Right cardiac atrium (tissue), 5 donors: ENCODE data around the gene CNNM1. TPM values are rescaled to one million over a fixed set of nuclear protein-coding genes. Genes with fewer than 3 reads are reported as not detected.

Source experiments
- ATAC-seq, 2 donors: fragments of 200-7000 bp; cut with Tn5 transposase; one replicate each; pipeline versions ENCODE4 v1.8.0 to v1.9.1; 2020; ENCODE audit warnings: moderate library complexity in 2 of 2, mild to moderate bottlenecking in 1 of 2
- DNase-seq, 3 donors: peaks; one replicate each; pipeline ENCODE4 v3.0.0-alpha.2; 2020
- H3K27ac ChIP-seq: one replicate; pipeline ENCODE4 v1.5.1; 2013; ENCODE audit warnings: mild to moderate bottlenecking, low read length, control low read depth, moderate library complexity
- H3K27me3 ChIP-seq: one replicate; pipeline ENCODE4 v1.6.1; 2013; ENCODE audit not compliant: control insufficient read depth, insufficient read depth
- H3K4me1 ChIP-seq: one replicate; pipeline ENCODE4 v1.6.1; 2013; ENCODE audit warnings: low read length; ENCODE audit not compliant: control insufficient read depth, insufficient read depth
- H3K4me3 ChIP-seq: one replicate; pipeline ENCODE4 v1.5.1; 2013; ENCODE audit warnings: low read length, control low read depth
- H3K9me3 ChIP-seq: one replicate; pipeline ENCODE4 v1.6.1; 2013; ENCODE audit warnings: low read length; ENCODE audit not compliant: control insufficient read depth
- WGBS: extraction: QIAGEN DNeasy Blood & Tissue Kit; methylation state at CpG from one replicate; pipeline ENCODE4 v1.1.7; 2013; 5-methylcytosine and 5-hydroxymethylcytosine counted together
- intact Hi-C, 4 donors: fragments of 100-400 bp; cut with DNase I; formaldehyde crosslinking; loops; one replicate each; pipeline versions ENCODE4 v1.11.0 to v1.14.0; 2022 to 2023
- polyA plus RNA-seq: library from polyadenylated mRNA; stranded (reverse); fragments of 200-250 nt; gene quantifications from one replicate; pipeline ENCODE4 v1.2.3, GENCODE V29; 2013
- total RNA-seq, 4 donors: library from RNA; stranded (reverse); fragmentation: NEBNext Ultra II Directional; extraction: Animal tissue kit (Norgen Biotek cat#: 25700); gene quantifications; one replicate each; pipeline ENCODE4 v1.2.1, GENCODE V29; 2021
- donor health status: healthy with polysubstance abuse.
- donor health status: DM: no; HTN: yes; CAD: no.
- donor health status: DM: no; HTN: no; CAD: no.
- donor health status: DM: no; HTN: yes; CAD: no; lungs with severe emphysema.
- donor health status: DM: yes; HTN: yes; CAD: no.

The CNNM1 gene
- total and polyA plus RNA-seq, 5 donors: 0.03 to 0.29 (median 0.20) TPM

DNA sequence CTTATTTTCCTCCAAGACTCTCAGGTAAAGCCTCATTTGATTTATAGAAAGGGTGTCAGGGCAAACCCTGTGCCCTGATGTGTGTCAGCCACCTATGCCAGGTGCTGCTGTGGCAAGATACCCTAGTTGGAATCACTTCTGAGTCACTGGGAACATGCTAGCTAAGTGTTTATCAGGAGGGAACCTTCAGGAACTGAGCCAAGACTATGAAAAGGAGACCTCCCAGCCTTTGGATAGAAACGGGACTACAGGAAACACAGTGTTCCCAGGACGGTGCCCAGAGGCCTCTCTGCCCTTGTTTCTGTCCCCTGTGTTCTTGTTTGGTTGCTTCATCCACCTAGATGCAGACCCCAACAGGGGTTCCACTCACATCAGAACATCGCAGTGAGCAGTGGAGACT, 28.5 kb downstream of the CNNM1 start:
- no peak for DNase-seq
- H3K27me3 ChIP-seq: no peaks in the 10 kb centered on the region
- no peak overlapping the region for H3K4me3 ChIP-seq
- no peaks in the 10 kb centered on the region for H3K4me1 ChIP-seq
- ATAC-seq: no peak
- WGBS: 33% methylated on average over 3 of the region's 3 CpGs
- no peaks in the 10 kb centered on the region for H3K9me3 ChIP-seq
- H3K27ac ChIP-seq: no peak overlapping the region
- intact Hi-C loops: no loop called here

DNA sequence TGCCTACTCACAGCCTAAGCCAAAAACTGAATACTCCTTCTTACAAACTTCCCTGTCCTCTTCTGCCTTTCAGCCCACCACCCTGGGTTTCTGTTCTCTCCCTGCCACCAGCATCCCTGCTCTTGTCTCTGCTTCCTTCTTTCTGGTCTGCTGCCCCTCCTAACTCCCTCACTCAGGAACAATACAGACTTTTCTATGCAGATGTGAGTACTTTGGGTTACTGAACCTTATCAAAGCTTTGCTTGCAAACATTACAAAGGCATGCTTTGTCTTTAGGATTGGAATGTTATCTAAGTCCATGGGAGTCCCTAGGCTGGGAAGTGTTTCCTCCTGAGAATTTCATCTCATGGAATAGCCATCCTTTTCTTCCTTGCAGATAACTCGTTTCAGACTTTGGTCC, 28.9 kb downstream of the CNNM1 start:
- no peaks in the 10 kb centered on the region for H3K27me3 ChIP-seq
- no peak overlapping the region for H3K27ac ChIP-seq
- DNase-seq: no peak
- H3K9me3 ChIP-seq: no peaks in the 10 kb centered on the region
- no peak overlapping the region for H3K4me3 ChIP-seq
- no peak for ATAC-seq
- H3K4me1 ChIP-seq: no peaks in the 10 kb centered on the region
- 46% methylated on average over 1 of the region's 1 CpG for WGBS
- intact Hi-C loops: no loop called here

DNA sequence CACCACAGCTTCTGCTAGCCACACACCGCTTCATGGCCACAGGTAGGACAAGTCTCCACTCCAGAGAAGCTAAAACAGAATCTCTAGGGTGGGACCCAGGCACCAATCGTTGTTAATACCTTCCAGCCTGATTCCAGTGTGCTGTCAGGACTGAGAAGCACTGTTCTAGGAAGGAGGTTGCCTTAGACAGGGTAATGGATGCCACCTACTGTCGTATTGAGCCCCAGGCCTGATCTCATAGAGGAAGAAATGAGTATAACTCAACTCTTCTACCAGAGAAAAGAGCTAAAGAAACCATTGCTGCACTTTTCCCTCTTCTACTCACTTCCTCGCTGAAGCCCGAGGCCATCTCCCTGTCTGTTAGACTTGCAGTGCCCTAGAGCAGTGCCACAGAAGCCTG, 31.8 kb downstream of the CNNM1 start:
- H3K4me3 ChIP-seq: no peak overlapping the region
- no peak overlapping the region for H3K27ac ChIP-seq
- no peaks in the 10 kb centered on the region for H3K9me3 ChIP-seq
- no peaks in the 10 kb centered on the region for H3K4me1 ChIP-seq
- no peak for ATAC-seq
- intact Hi-C loops: no loop called here
- no peak for DNase-seq
- H3K27me3 ChIP-seq: no peaks in the 10 kb centered on the region
- WGBS: 71% methylated on average over 5 of the region's 5 CpGs

GRCh38 chr10:99364125-99364524, 35.0 kb downstream of the CNNM1 start:
- no peak for ATAC-seq
- WGBS: 64% methylated on average over 4 of the region's 4 CpGs
- DNase-seq: no peak
- Histone ChIP-seq H3K4me1 (no peaks in the 10 kb centered on the region), H3K4me3 (no peak overlapping the region), H3K27me3 (no peaks in the 10 kb centered on the region), H3K9me3 (no peaks in the 10 kb centered on the region), H3K27ac (no peak overlapping the region)
- intact Hi-C loops: no loop called here

DNA sequence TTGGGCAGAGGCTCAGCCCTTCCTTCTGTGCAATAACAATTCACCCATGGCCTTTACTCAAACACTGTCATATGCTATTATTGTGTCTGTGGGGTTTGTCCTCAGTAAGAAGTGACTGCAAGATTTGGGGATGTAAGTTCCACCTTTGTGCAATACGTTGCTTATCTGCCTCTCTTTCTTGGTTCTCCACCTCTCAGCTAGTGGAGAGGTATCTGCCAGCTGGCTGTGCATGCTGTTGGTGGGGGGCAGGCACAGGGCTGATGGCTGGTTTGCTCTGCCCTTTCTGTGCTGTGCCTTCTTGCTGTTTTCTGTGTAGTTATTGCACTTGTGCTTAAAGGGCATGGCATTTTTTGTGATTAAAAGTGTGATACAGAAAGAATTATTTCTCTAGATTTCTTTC, 36.2 kb downstream of the CNNM1 start:
- no peak for DNase-seq
- H3K9me3 ChIP-seq: no peaks in the 10 kb centered on the region
- H3K27me3 ChIP-seq: no peaks in the 10 kb centered on the region
- no peak overlapping the region for H3K4me3 ChIP-seq
- 29% methylated on average over 1 of the region's 1 CpG for WGBS
- no peak for ATAC-seq
- no peak overlapping the region for H3K27ac ChIP-seq
- no peaks in the 10 kb centered on the region for H3K4me1 ChIP-seq
- intact Hi-C loops: no loop called here

DNA sequence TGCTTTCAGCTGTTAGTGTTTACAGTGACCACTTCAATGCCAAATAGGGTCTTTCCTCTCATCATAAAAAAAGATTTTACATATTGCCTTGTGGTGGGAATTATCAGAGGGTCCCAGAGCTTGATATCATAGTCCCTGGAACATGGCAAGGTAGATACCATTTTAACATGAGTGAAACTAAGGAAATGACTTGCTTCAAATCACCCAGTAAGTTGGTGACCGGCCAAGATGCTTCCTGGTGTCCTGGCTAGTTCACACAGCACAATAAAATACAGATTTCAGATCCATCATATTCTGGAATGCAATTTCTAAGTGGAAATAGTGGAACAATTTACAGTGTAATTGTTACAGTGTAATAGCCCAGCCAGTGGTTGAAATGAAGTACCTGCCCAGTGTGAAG, 36.6 kb downstream of the CNNM1 start:
- DNase-seq: no peak
- 45% methylated on average over 1 of the region's 1 CpG for WGBS
- ATAC-seq: no peak
- intact Hi-C loops: no loop called here
- H3K27ac ChIP-seq: no peak overlapping the region
- no peaks in the 10 kb centered on the region for H3K9me3 ChIP-seq
- H3K4me1 ChIP-seq: no peaks in the 10 kb centered on the region
- H3K27me3 ChIP-seq: no peaks in the 10 kb centered on the region
- H3K4me3 ChIP-seq: no peak overlapping the region

DNA sequence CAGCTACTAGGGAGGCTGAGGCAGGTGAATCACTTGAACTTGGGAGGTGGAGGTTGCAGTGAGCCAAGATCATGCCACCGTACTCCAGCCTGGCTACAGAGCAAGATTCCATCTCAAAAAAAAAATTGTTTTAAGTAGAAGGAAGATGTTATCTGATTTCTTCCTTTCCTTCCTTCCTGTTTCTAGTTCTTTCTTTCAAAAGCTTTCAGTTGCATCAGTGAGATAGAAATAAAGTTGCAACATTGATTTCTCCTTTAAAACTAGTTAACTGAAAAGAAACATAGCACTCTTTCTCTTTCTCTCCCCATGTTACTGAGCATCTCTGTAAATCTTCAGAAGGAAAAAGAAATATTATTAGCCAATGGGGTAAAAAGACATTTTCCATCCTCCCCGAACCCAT, 37.5 kb downstream of the CNNM1 start:
- intact Hi-C loops: no loop called here
- 74% methylated on average over 2 of the region's 2 CpGs for WGBS
- Histone ChIP-seq H3K27ac (no peak overlapping the region), H3K9me3 (no peaks in the 10 kb centered on the region), H3K4me3 (no peak overlapping the region), H3K27me3 (no peaks in the 10 kb centered on the region), H3K4me1 (no peaks in the 10 kb centered on the region)
- DNase-seq (no peak), ATAC-seq (no peak)

- WGBS: 45% methylated on average over 1 of the region's 1 CpG
- DNase-seq: no peak
- no peak overlapping the region for H3K4me3 ChIP-seq
These were observed 39.5 kb downstream of the CNNM1 start for GRCh38 chr10:99368646-99369045.

DNA sequence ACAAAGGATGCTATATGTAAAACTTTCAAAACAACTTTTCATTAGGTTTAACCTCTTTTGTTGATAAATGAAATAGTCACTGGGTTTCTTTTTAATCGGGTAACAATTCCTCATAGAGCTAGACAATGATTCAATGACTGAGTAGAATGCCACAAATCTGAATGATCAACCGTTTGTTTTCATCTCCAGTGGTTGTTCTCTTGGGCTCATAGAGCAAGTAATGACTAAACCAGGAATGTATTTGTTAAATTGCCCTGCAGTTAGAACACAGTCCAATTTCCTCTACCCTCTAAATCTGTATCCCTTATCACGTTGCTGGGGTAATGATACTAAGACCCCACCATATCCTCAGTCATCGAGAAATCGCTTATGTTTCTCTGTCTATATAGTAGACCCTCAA, 40.0 kb downstream of the CNNM1 start:
- Histone ChIP-seq H3K4me1 (peaks cover 3% of the 10 kb centered on the region), H3K4me3 (no peak overlapping the region), H3K9me3 (no peaks in the 10 kb centered on the region), H3K27ac (no peak overlapping the region), H3K27me3 (no peaks in the 10 kb centered on the region)
- intact Hi-C loops: no loop called here
- ATAC-seq (no peak), DNase-seq (no peak)
- 86% methylated on average over 5 of the region's 5 CpGs for WGBS

More at GRCh38 chr10:99368646-99369045, 39.5 kb downstream of the CNNM1 start:
- H3K4me1 ChIP-seq: peaks cover 3% of the 10 kb centered on the region
- intact Hi-C loops: no loop called here
- no peaks in the 10 kb centered on the region for H3K9me3 ChIP-seq
- H3K27me3 ChIP-seq: no peaks in the 10 kb centered on the region
- H3K27ac ChIP-seq: no peak overlapping the region
- ATAC-seq: no peak

- no peak overlapping the region for H3K27ac ChIP-seq
- intact Hi-C loops: no loop called here
- no peak for ATAC-seq
- H3K9me3 ChIP-seq: no peaks in the 10 kb centered on the region
- H3K27me3 ChIP-seq: no peaks in the 10 kb centered on the region
- peaks cover 3% of the 10 kb centered on the region for H3K4me1 ChIP-seq
- no peak overlapping the region for H3K4me3 ChIP-seq
- DNase-seq: no peak
- 84% methylated on average over 3 of the region's 3 CpGs for WGBS
These were observed 40.4 kb downstream of the CNNM1 start for GRCh38 chr10:99369551-99369950.

DNA sequence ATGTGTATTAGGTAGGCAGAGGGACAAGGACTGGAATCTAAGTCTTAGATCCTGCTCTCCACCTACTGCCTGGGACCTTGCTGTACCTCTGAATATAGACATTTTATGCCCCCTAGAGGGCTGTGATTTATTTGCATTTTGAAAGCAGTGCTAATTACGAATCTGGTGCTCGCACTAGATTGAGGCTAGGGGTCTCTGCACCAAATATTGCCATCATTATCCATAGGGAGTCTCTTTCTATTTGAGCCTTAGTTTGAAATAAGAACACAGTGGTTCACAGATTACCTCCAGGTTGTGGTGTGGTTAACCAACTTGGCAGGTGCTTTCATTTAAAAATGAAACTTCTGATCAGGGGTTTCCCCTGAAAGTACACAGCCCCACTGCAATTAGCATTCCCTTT, 41.8 kb downstream of the CNNM1 start:
- 41% methylated on average over 2 of the region's 2 CpGs for WGBS
- no peak overlapping the region for H3K27ac ChIP-seq
- no peaks in the 10 kb centered on the region for H3K9me3 ChIP-seq
- DNase-seq: no peak
- no peaks in the 10 kb centered on the region for H3K27me3 ChIP-seq
- H3K4me1 ChIP-seq: peaks cover 3% of the 10 kb centered on the region
- no peak overlapping the region for H3K4me3 ChIP-seq
- ATAC-seq: no peak
- intact Hi-C loops: no loop called here

DNA sequence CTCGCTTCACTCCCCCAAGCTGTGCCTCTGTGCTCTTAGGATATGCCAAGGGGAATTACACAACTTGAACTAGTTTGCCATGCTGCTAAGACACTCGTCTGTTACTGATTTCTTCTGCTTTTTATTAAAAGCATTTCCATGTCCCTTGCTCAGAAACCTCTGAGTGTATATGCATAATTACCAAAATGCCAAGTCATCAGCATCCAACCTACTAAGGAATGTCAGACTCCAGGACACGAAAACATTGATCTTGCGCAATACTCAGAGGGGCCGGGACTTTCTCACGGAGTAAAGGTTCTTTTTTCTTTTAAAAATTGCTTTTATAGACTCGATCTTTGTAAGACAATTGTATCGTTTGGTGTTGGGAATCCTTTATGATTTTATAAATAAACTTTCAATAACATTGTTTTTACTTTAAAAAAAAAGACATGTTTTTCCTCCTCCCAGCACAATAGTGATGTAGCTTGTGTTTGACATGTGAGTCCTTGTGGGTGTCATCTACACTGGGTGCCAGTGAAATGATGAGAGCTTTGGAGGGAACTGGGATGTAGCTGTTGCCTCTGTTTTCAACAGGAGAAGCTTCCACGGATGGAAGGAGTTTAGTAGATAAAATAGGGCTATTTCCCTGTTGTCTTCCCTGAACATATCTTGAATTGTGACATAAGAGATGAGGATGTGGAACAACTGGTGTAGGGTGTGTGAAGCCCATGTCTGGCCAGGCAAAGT, 43.6 kb downstream of the CNNM1 start:
- no peaks in the 10 kb centered on the region for H3K27me3 ChIP-seq
- peak in 1 of 2 donors; percentile 63 for ATAC-seq
- peaks cover 3% of the 10 kb centered on the region for H3K4me1 ChIP-seq
- H3K9me3 ChIP-seq: no peaks in the 10 kb centered on the region
- no peak overlapping the region for H3K27ac ChIP-seq
- intact Hi-C loops: no loop called here
- WGBS: 55% methylated on average over 9 of the region's 9 CpGs
- no peak overlapping the region for H3K4me3 ChIP-seq
- no peak for DNase-seq
